ENCODE results near the gene DTD1. TPM values are rescaled to one million over a fixed set of nuclear protein-coding genes. Genes with fewer than 3 reads are reported as not detected.
A peak's percentile ranks its signal among the peaks of the same experiment; 100 is the strongest.

DTD1 gene
- total RNA-seq, 2 experiments from 2014 or later = 27.6 to 43.0 TPM

DNA sequence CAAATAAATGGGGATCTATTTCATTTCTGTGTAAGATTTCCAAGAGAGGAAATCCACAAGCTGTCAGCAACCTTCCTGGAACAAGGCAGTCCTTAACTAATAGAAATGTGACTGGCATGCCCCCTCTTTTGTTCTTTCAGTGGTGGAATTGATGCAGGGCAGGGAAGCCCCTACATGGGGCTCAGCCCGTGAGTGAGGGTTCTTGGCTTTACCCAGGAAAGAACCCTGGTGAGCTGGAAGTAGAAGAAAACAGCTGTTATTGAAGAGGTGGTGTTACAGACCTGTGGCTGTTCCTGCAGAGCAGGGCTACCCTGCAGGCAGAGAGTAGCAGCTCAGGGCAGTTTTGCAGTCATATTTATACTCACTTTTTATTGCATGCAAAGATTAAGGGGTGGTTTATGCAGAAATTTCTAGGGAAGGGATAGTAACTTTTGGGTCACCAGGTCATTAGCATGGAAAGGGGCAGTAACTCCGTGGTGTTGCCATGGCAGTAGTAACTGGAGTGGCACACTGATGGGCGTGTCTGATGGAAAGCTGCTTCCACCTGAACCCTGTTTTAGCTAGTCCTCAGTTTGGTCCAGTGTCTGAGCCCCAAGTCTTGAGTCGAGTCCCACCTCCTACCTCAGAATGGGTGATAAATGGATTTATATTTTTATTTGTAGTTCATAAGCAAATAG lies 137.1 kb downstream of the DTD1 start:
- Histone ChIP-seq H3K27ac (ENCODE audit: low read depth, low read length, poor library complexity, severe bottlenecking) (no peak overlapping the region), H3K79me2 (ENCODE audit: insufficient read depth, low read depth, low read length) (no peaks in the 10 kb centered on the region), H3K4me3 (ENCODE audit: low read depth, low read length, poor library complexity, severe bottlenecking) (no peak overlapping the region), H3K9me2 (ENCODE audit: insufficient read depth, low read length) (no peaks in the 10 kb centered on the region), H2AFZ (ENCODE audit: low read length) (no peak overlapping the region), H3K4me2 (ENCODE audit: low read length) (no peak overlapping the region), H3K4me1 (ENCODE audit: insufficient read depth, low read length, poor library complexity, severe bottlenecking) (peaks cover 36% of the 10 kb centered on the region), H3K9me3 (ENCODE audit: low read length) (no peaks in the 10 kb centered on the region), H4K20me1 (ENCODE audit: insufficient read depth, low read length) (no peaks in the 10 kb centered on the region), H3K36me3 (ENCODE audit: insufficient read depth, low read length) (no peaks in the 10 kb centered on the region)
- ChIA-PET POLR2A (interaction anchor here (0.7 kb wide), 1 partner anchor 135 kb away, joined by 3 read pairs; no protein-coding TSS in a partner anchor), CTCF (ENCODE audit: unreplicated experiment) (no interaction called here)
- intact Hi-C loops (cut with micrococcal nuclease; ENCODE audit: unreplicated experiment) = no loop called here
- no TSS peak for BruUV-seq (replicated peaks)
- no peak for DNase-seq (ENCODE audit: low spot score)
- TF ChIP-seq, protein P1, sequence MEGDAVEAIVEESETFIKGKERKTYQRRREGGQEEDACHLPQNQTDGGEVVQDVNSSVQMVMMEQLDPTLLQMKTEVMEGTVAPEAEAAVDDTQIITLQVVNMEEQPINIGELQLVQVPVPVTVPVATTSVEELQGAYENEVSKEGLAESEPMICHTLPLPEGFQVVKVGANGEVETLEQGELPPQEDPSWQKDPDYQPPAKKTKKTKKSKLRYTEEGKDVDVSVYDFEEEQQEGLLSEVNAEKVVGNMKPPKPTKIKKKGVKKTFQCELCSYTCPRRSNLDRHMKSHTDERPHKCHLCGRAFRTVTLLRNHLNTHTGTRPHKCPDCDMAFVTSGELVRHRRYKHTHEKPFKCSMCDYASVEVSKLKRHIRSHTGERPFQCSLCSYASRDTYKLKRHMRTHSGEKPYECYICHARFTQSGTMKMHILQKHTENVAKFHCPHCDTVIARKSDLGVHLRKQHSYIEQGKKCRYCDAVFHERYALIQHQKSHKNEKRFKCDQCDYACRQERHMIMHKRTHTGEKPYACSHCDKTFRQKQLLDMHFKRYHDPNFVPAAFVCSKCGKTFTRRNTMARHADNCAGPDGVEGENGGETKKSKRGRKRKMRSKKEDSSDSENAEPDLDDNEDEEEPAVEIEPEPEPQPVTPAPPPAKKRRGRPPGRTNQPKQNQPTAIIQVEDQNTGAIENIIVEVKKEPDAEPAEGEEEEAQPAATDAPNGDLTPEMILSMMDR (conservative IDR thresholded peaks at IDR 0.05; ENCODE audit: low read length) = no peak
- TF ChIP-seq EZH2phosphoT487 (IDR thresholded peaks at IDR 0.05; ENCODE audit: borderline replicate concordance, low read depth, low read length) = no peak

DNA sequence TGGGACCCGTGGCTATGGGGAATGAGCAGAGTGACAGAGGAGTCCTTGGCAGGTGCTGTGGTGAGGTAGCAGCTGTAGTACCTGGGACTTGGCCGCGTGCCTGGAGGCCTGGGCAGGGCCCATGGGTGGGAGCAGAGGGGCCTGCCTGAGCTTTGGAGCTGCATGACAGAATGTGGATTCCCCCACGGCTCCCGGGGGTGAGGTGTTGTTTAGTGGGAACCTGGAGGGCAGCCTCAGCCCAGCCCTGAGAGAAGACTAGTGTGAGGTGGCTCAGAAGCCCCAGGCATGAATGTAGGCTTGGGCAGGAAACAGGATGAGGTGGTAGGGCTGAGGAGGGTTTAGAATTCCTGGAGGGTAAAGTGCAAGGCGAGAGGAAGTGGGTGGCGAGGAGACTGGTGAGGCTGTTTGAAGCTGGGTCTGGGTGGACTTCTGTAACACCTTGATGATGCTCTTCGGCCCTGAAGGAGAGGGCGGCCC lies 139.2 kb downstream of the DTD1 start:
- Histone ChIP-seq H3K27ac (ENCODE audit: low read depth, low read length, poor library complexity, severe bottlenecking) (no peak overlapping the region), H4K20me1 (ENCODE audit: insufficient read depth, low read length) (no peaks in the 10 kb centered on the region), H3K4me1 (ENCODE audit: insufficient read depth, low read length, poor library complexity, severe bottlenecking) (peaks cover 41% of the 10 kb centered on the region), H3K4me3 (ENCODE audit: low read depth, low read length, poor library complexity, severe bottlenecking) (no peak overlapping the region), H3K9me3 (ENCODE audit: low read length) (no peaks in the 10 kb centered on the region), H2AFZ (ENCODE audit: low read length) (no peak overlapping the region), H3K79me2 (ENCODE audit: insufficient read depth, low read depth, low read length) (no peaks in the 10 kb centered on the region), H3K9me2 (ENCODE audit: insufficient read depth, low read length) (no peaks in the 10 kb centered on the region), H3K36me3 (ENCODE audit: insufficient read depth, low read length) (no peaks in the 10 kb centered on the region), H3K4me2 (ENCODE audit: low read length) (peak overlapping the region; percentile 66; the same call in 1 of the 2 replicates)
- no peak for TF ChIP-seq EZH2phosphoT487 (IDR thresholded peaks at IDR 0.05; ENCODE audit: borderline replicate concordance, low read depth, low read length)
- TF ChIP-seq, protein P1 (conservative IDR thresholded peaks at IDR 0.05; ENCODE audit: low read length) = no peak
- BruUV-seq (replicated peaks) = no TSS peak
- no peak for DNase-seq (ENCODE audit: low spot score)
- CTCF ChIA-PET (ENCODE audit: unreplicated experiment) = no interaction called here
- intact Hi-C loops (cut with micrococcal nuclease; ENCODE audit: unreplicated experiment) = no loop called here
- POLR2A ChIA-PET = no interaction called here
